Transverse colon (tissue), 3 donors: ENCODE data around the gene TBCD.

Source experiments
- CTCF ChIP-seq, 5 experiments: fragments of 200-600 bp in 3 of 5; fragments of 450-650 bp in 2 of 5; sonication (generic) in 3 of 5; IDR thresholded peaks; 1 replicate in 2 of 5; 2 replicates in 3 of 5; pipeline ENCODE4 v1.5.1; 2016 to 2017; ENCODE audit warnings: antibody characterized with exemption in 5 of 5, inconsistent platforms in 3 of 5, mild to moderate bottlenecking in 2 of 5, moderate library complexity in 1 of 5
- EP300 ChIP-seq: sonication (generic); formaldehyde crosslinking; IDR thresholded peaks from one replicate; pipeline ENCODE4 v1.6.1; 2017; ENCODE audit warnings: antibody characterized with exemption, low read depth
- POLR2A ChIP-seq: fragments of 450-650 bp; IDR thresholded peaks from one replicate; pipeline ENCODE4 v1.6.1; 2016; ENCODE audit warnings: antibody characterized with exemption, mild to moderate bottlenecking, moderate library complexity

- TF ChIP-seq CTCF (IDR thresholded peaks at IDR 0.05) (no peak), POLR2A (no peak), EP300 (no peak)
These were observed 39.7 kb downstream of the TBCD start for GRCh38 chr17:82791532-82791931.
